Cardiac fibroblast (primary cell): Measurements from ENCODE around the gene STIM1.

Experiments used
- DNase-seq, 2 donors: peaks; one replicate each; pipeline versions ENCODE4 v3.0.0 to v3.0.0-alpha.2; 2010; ENCODE audit warnings: low read depth in 2 of 2
- H3K4me3 ChIP-seq, 2 donors: replicated peaks in 1 of 2; 1 replicate in 1 of 2; 2 replicates in 1 of 2; pipeline ENCODE4 v1.5.1; 2011; ENCODE audit warnings: low read depth in 2 of 2, low read length in 2 of 2, mild to moderate bottlenecking in 2 of 2, moderate library complexity in 1 of 2
- TF ChIP-seq, protein P1 (sequence below): IDR thresholded peaks from one replicate; pipeline ENCODE4 v1.5.1; 2011; ENCODE audit warnings: low read depth, mild to moderate bottlenecking, low read length, inconsistent platforms

STIM1 gene

GRCh38 chr11:3830730-3831129, 24.7 kb upstream of the STIM1 start:
- no peak overlapping the region for H3K4me3 ChIP-seq
- TF ChIP-seq, protein P1, sequence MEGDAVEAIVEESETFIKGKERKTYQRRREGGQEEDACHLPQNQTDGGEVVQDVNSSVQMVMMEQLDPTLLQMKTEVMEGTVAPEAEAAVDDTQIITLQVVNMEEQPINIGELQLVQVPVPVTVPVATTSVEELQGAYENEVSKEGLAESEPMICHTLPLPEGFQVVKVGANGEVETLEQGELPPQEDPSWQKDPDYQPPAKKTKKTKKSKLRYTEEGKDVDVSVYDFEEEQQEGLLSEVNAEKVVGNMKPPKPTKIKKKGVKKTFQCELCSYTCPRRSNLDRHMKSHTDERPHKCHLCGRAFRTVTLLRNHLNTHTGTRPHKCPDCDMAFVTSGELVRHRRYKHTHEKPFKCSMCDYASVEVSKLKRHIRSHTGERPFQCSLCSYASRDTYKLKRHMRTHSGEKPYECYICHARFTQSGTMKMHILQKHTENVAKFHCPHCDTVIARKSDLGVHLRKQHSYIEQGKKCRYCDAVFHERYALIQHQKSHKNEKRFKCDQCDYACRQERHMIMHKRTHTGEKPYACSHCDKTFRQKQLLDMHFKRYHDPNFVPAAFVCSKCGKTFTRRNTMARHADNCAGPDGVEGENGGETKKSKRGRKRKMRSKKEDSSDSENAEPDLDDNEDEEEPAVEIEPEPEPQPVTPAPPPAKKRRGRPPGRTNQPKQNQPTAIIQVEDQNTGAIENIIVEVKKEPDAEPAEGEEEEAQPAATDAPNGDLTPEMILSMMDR, result no peak
- no peak for DNase-seq

GRCh38 chr11:3831378-3832239, 23.9 kb upstream of the STIM1 start:
- H3K4me3 ChIP-seq, result no peak overlapping the region
- TF ChIP-seq, protein P1, result no peak
- DNase-seq, result no peak

DNA sequence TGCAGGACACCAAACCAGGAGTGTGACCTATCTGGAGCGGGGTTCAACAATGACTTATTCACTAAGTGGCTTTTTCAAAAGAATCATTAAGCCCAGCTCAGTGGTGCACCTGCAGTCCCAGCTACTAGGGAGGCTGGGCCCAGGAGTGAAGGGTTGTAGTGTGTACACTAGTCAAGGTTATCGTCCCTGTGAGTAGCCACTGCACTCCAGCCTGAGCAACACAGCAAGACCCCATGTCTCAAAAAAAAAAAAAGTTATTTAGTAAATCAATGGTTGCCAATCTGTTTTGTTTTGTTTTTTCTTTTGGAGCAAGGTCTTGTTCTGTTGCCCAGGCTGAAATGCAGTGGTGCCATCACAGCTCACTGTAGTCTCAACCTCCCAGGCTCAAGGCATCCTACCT, 22.6 kb upstream of the STIM1 start:
- TF ChIP-seq, protein P1, result no peak
- DNase-seq, result no peak
- no peak overlapping the region for H3K4me3 ChIP-seq

- no peak for DNase-seq
- no peak overlapping the region for H3K4me3 ChIP-seq
- TF ChIP-seq, protein P1, result no peak
Observed at GRCh38 chr11:3833449-3833848, 22.0 kb upstream of the STIM1 start.

DNA sequence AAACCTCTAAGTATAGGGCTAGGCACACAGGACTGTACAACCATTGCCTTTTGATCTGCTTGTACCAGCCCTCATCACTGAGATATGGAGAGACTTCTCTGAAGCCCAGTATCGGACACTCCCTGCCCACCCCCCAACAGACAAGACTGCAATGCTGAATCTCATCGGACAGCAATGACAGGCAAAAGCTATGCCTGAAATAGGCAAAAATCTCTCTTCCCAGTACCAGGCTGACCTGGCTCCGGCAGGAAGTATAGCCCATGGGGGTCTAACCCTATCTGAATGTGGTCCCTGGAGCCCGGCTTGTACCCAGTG, 21.2 kb upstream of the STIM1 start:
- H3K4me3 ChIP-seq, result no peak overlapping the region
- no peak for DNase-seq
- TF ChIP-seq, protein P1, result no peak

- peak in 1 of 2 donors; percentile 25 for DNase-seq
- TF ChIP-seq, protein P1, result no peak
- no peak overlapping the region for H3K4me3 ChIP-seq
Observed at GRCh38 chr11:3834664-3835461, 20.6 kb upstream of the STIM1 start.
